IgD-negative memory B cell (primary cell): ENCODE results near the gene DAG1. TPM values are rescaled to one million over a fixed set of nuclear protein-coding genes. Genes with fewer than 3 reads are reported as not detected.
A peak's percentile ranks its signal among the peaks of the same experiment; 100 is the strongest.
"Not testable (repeated sequence)": the region's sequence is repeated elsewhere in the genome, so short reads cannot be mapped to it uniquely, and the experiment has no call there.

ENCODE experiments used
- H3K27ac Mint-ChIP-seq, 3 donors: one replicate each; pipeline ENCODE4 v1.8.0; 2020 to 2022; ENCODE audit warnings: mild to moderate bottlenecking in 3 of 3, mixed read lengths in 3 of 3, moderate library complexity in 1 of 3
- H3K27me3 Mint-ChIP-seq: one replicate; pipeline ENCODE4 v1.8.0; 2021; ENCODE audit warnings: mixed read lengths
- H3K36me3 Mint-ChIP-seq: one replicate; pipeline ENCODE4 v1.8.0; 2020; ENCODE audit warnings: mild to moderate bottlenecking, mixed read lengths
- H3K4me1 Mint-ChIP-seq, 3 donors: one replicate each; pipeline ENCODE4 v1.8.0; 2020 to 2022; ENCODE audit warnings: mixed read lengths in 3 of 3, mild to moderate bottlenecking in 1 of 3
- H3K4me3 Mint-ChIP-seq, 4 donors: one replicate each; pipeline ENCODE4 v1.8.0; 2020 to 2022; ENCODE audit warnings: mild to moderate bottlenecking in 4 of 4, mixed read lengths in 4 of 4, moderate library complexity in 3 of 4
- H3K9me3 Mint-ChIP-seq, 3 donors: one replicate each; pipeline ENCODE4 v1.8.0; 2020 to 2021; ENCODE audit warnings: mixed read lengths in 3 of 3, mild to moderate bottlenecking in 1 of 3
- polyA plus RNA-seq: library from polyadenylated mRNA; unstranded; fragments of 300-500 nt; fragmentation: Illumina TruSeq; gene quantifications from one replicate; pipeline ENCODE4 v1.2.3, GENCODE V29; 2021

The DAG1 gene
- polyA plus RNA-seq, 1 donor from 2014 or later: 8.9 TPM

DNA sequence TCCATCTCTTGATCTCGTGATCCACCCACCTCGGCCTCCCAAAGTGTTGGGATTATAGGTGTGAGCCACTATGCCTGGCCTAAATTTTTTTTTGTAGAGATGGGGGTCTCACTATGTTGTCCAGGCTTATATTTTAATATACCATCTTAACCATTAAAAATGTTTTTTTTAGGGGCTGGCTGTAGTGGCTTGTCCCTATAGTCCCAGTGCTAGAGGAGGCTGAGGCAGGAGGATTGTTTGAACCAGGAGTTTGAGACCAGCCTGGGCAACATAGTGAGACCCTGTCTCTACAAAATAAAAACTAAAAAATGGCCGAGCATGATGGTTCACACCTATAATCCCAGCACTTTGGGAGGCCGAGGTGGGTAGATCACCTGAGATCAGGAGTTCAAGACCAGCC, 26.8 kb downstream of the DAG1 start:
- not testable (repeated sequence) for H3K4me3 Mint-ChIP-seq, H3K27ac Mint-ChIP-seq, H3K36me3 Mint-ChIP-seq, H3K9me3 Mint-ChIP-seq, H3K27me3 Mint-ChIP-seq
- peaks cover 6 to 19% (median 16%) of the 10 kb centered on the region in 3 donors for H3K4me1 Mint-ChIP-seq

DNA sequence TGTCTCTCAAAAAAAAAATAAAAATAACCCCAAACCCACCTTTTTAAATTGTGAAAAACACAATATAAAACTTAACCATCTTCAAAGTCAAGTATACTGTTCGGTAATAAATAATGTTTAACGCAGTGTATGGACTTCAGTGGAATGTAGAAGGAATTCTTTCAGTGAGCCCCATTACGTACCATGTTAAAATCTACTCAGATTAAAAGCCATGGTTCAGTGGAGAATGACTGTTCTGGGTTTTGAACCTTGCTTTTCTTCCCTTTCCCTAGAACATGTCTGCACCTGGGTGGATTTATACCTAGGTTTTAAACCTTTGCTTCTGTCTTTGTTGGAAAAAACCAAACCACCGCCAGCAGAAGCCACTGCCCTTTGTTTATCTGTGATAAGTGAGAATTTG, 27.5 kb downstream of the DAG1 start:
- Mint-ChIP-seq H3K36me3 (peaks cover 8% of the 10 kb centered on the region), H3K27me3 (no peaks in the 10 kb centered on the region), H3K27ac (no peak overlapping the region), H3K9me3 (no peaks in the 10 kb centered on the region), H3K4me3 (no peak overlapping the region), H3K4me1 (peaks cover 9 to 19% (median 16%) of the 10 kb centered on the region in 3 donors)

DNA sequence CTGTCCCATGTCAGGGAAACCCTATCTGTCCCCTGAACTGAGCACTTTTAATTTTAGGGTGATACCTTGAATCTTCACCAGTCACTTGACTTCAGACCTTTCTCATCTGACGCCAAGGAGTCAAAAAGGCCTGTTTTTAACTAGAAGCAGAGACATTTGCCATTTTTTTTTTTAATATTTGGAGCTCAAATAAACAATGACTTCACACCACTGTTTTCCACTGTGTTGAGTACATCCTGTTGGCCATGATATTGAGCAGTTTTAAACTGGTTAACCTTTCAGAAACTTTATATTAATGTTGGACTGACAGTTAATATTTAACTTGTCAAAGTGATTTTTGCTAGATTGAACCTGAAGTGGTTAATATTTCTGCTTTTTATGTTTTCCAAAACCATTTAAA, 28.2 kb downstream of the DAG1 start:
- no peaks in the 10 kb centered on the region for H3K27me3 Mint-ChIP-seq
- H3K27ac Mint-ChIP-seq: no peak overlapping the region
- no peaks in the 10 kb centered on the region for H3K9me3 Mint-ChIP-seq
- no peak overlapping the region for H3K4me3 Mint-ChIP-seq
- peaks cover 9% of the 10 kb centered on the region for H3K36me3 Mint-ChIP-seq
- H3K4me1 Mint-ChIP-seq: peaks cover 13 to 19% (median 16%) of the 10 kb centered on the region in 3 donors

DNA sequence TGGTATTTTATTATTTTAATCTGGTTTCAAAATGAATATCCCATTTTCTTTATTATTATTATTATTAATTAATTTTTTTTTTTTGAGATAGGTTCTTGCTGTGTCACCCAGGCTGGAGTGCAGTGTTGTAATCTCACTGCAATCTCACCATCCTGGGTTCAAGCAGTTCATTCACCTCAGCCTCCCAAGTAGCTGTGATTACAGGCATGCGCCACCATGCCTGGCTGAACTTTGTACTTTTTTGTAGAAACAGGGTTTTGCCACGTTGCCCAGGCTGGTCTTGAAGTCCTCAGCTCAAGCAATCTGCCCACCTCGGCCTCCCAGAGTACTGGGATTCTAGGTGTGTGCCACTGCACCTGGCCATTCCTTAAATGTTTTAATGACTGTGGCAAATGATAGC, 28.6 kb downstream of the DAG1 start:
- no peaks in the 10 kb centered on the region for H3K27me3 Mint-ChIP-seq
- no peak overlapping the region for H3K4me3 Mint-ChIP-seq
- peaks cover 11% of the 10 kb centered on the region for H3K36me3 Mint-ChIP-seq
- no peak overlapping the region for H3K27ac Mint-ChIP-seq
- no peaks in the 10 kb centered on the region for H3K9me3 Mint-ChIP-seq
- H3K4me1 Mint-ChIP-seq: peaks cover 13 to 18% (median 15%) of the 10 kb centered on the region in 3 donors

DNA sequence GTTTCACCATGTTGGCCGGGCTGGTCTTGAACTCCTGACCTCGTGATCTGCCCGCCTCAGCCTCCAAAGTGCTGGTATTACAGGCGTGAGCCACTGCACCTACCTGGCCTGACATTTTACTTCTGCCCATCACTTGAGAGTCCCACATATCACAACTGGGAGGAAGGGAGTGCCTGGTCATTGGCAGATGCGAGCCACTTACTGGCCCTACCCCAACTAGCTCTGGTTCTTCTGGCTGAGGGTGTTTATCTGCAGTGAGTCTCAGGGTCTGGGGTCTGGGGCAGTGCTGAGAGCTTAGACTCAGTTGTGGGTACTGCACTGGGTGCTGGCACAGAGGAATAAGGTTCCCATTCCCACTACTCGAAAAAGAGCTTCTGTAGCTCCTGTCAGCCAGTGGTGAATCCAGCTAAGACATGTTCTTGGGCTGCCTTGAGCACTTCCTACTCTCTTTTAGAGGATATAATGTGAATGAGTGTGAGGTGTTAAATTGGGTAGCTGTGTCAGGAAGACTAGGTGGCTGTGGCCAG, 30.2 kb downstream of the DAG1 start:
- H3K4me3 Mint-ChIP-seq: no peak overlapping the region
- peaks cover 11% of the 10 kb centered on the region for H3K36me3 Mint-ChIP-seq
- H3K4me1 Mint-ChIP-seq: peaks cover 6 to 12% (median 12%) of the 10 kb centered on the region in 3 donors
- no peak overlapping the region for H3K27ac Mint-ChIP-seq
- no peaks in the 10 kb centered on the region for H3K9me3 Mint-ChIP-seq
- H3K27me3 Mint-ChIP-seq: no peaks in the 10 kb centered on the region

DNA sequence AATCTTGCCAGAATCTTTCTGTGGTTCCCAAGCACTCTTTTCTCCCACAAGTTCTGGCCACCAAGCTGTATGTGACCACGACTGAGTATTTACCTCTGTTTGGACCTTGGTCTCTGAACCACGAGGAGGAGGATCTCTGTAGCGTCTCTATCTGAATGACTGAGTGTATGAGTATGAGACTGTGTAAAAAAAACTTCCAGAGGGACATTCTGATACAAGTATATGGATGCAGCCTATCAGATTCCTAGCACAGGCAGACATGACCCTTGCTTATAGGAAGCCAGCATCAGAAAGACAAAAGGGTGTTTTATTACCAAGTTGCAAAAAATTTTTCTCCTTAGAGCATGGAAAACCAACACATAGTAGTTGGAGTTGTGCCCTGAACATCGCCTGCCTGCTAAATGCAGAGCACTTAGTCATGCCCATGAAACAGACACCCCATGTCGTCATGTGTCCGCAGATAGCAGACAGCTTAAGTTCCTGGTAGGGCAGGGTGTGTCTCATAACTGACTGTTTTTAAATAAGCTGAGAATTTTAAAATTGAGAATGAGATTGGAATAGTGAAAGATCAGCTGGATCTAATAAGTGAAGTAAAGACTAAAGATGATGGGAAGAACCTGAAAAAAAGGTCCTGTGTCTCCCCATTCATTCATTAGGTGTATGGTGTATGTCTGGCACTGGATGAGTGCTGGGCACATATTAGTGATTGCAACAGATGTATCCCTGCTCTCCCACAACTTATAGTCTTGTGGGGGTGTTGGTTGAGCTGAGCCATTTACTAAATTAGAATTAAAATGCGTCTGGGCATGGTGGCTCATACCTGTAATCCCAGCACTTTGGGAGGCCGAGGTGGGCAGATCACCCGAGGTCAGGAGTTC, 30.9 kb downstream of the DAG1 start:
- H3K4me1 Mint-ChIP-seq: peaks cover 6 to 12% (median 10%) of the 10 kb centered on the region in 3 donors
- H3K9me3 Mint-ChIP-seq: no peaks in the 10 kb centered on the region
- peaks cover 11% of the 10 kb centered on the region for H3K36me3 Mint-ChIP-seq
- H3K4me3 Mint-ChIP-seq: no peak overlapping the region
- no peaks in the 10 kb centered on the region for H3K27me3 Mint-ChIP-seq
- no peak overlapping the region for H3K27ac Mint-ChIP-seq

DNA sequence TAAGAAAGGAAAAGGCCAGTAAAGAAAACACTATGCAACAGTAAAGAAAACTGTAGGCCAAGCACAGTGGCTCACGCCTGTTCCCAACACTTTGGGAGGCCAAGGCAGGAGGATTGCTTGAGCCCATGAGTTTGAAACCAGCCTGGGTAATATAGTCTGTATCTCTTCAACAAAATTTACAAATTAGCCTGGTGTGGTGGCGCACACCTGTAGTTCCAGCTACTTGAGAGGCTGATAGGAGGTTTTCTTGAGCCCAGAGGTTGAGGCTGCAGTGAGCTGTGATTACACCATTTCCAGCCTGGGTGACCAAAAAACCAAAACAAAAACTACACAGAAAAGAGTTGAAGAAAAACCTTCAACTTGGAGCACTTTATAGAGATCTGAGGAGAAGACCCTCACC, 31.8 kb downstream of the DAG1 start:
- Mint-ChIP-seq H3K4me3 (no peak overlapping the region), H3K36me3 (peaks cover 11% of the 10 kb centered on the region), H3K4me1 (peaks cover 6 to 16% (median 11%) of the 10 kb centered on the region in 3 donors), H3K9me3 (no peaks in the 10 kb centered on the region), H3K27ac (no peak overlapping the region), H3K27me3 (no peaks in the 10 kb centered on the region)

DNA sequence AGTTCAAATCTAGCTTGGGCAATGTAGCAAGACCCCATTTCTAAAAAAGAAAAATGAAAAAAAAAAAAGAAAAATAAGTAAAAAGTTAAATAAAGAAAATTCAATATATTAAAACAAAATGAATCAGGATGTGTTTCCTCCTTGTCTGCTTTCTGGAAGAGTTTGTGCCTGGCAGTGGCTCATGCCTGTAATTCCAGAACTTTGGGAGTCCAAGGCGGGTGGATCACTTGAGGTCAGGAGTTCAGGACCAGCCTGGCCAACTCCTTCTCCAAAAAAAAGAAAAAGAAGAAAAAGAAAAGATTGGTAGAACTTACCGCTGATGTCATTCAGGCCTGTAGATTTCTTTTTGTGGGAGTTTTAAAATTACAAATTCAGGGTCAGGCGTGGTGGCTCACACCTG, 36.8 kb downstream of the DAG1 start:
- no peaks in the 10 kb centered on the region for H3K9me3 Mint-ChIP-seq
- peaks cover 7% of the 10 kb centered on the region for H3K36me3 Mint-ChIP-seq
- no peak overlapping the region for H3K27ac Mint-ChIP-seq
- H3K27me3 Mint-ChIP-seq: no peaks in the 10 kb centered on the region
- no peak overlapping the region for H3K4me3 Mint-ChIP-seq
- peaks cover 9 to 13% (median 9%) of the 10 kb centered on the region in 3 donors for H3K4me1 Mint-ChIP-seq

DNA sequence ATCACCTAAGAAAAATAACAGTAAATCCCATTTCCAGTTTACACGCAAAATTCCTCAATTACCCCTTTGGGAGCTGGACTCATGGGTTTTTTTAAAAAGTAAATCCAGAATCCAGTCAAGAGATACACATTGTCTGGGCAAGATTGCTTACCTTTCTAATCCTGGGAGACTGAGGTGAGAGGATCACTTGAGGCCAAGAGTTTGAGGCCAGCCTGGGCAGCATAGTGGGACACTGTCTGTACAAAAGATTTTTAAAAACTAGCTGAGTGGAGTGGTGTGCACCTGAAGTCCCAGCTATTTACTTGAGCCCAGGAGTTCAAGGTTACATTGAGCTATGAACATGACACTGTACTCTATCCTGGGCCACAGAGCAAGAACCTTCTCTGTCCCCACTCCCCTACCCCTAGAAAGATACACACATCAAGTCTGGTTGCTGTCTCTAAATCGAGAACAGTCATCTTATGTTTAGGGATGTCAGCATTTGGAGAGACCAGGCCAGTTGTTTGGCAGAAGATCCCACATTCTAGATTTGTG, 39.0 kb downstream of the DAG1 start:
- Mint-ChIP-seq H3K4me1 (peaks cover 6 to 11% (median 7%) of the 10 kb centered on the region in 3 donors), H3K9me3 (no peaks in the 10 kb centered on the region), H3K27me3 (no peaks in the 10 kb centered on the region), H3K36me3 (peaks cover 3% of the 10 kb centered on the region), H3K27ac (peak overlapping the region in 1 of 3 donors; percentile 33), H3K4me3 (no peak overlapping the region)

DNA sequence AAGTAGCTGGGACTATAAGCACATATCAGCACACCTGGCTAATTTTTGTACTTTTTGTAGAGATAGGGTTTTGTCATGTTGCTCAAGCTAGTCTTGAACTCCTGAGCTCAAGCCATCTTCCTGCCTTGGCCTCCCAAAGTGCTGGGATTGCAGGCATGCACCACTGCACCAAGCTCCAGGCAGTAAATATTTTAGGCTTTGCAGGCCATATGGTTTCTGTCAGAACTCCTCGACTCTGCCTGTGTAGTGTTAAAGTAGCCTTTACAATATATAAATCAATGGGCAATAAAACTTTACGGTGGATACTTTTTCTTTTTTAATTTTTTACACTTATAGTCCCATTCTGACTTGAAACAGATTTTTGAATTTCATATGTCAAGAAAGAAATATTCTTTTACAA, 41.6 kb downstream of the DAG1 start:
- no peak overlapping the region for H3K4me3 Mint-ChIP-seq
- H3K27ac Mint-ChIP-seq: no peak overlapping the region
- H3K27me3 Mint-ChIP-seq: no peaks in the 10 kb centered on the region
- H3K36me3 Mint-ChIP-seq: peaks cover 3% of the 10 kb centered on the region
- no peaks in the 10 kb centered on the region for H3K9me3 Mint-ChIP-seq
- peaks cover under 1 to 11% (median 9%) of the 10 kb centered on the region in 3 donors for H3K4me1 Mint-ChIP-seq

DNA sequence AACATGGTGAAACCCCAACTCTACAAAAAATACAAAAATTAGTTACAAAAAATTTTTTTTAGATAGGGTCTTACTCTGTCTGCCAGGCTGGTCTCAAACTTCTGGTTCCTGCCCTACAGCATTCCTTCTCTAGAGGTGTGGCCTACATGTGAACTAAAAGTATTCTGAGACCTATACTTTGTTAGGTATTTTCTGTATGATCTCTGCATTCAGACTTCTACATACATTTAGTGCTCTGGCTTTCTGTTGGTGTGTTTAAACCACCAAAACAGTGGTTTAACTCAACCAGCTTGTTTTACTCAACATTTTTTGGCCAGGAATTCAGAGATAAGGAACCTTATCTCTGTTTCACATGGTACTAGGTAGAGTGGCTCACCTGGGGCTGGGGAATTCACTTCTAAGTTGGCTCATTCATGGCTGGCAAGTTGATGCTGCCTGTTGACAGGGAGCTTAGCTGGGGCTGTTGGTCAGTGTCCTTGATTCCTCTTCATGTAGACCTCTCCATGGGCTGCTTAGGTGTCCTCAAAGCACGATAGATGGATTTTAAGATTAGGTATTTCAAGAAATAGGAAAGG, 42.8 kb downstream of the DAG1 start:
- H3K36me3 Mint-ChIP-seq: peaks cover 3% of the 10 kb centered on the region

DNA sequence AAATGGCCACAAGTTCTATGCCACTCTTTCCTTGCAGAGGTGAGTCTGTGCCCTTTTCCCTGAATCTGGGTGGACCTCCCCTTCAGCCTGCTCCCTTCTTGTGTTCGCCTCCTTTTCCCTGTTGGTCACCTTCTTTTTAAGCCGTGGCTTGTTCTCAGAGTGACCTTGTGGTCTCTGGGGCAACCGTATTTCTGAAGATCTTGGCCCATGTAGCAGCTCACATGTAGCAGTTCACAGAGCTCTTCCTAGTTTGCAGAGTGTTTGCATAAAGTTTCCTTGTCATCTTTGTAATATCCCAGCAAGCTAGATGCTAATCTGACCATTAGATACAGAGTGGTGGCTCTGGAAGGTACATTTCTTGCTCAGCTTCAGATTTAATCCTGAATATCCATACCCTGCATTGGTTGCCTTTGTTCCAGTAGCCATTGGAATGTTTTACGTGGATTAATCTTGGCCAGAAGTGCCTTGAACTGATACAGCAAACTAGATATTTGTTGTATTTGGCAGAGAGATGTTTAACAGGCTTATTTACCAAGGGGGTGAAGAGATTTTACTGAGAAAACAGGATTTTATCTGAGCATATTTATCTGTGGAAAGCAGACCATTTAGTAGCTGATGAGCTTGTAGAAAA, 43.5 kb downstream of the DAG1 start:
- H3K4me1 Mint-ChIP-seq: peaks cover 0 to 4% (median 3%) of the 10 kb centered on the region in 3 donors
- H3K9me3 Mint-ChIP-seq: no peaks in the 10 kb centered on the region
- H3K36me3 Mint-ChIP-seq: peaks cover 3% of the 10 kb centered on the region
- H3K27me3 Mint-ChIP-seq: no peaks in the 10 kb centered on the region
- no peak overlapping the region for H3K4me3 Mint-ChIP-seq
- no peak overlapping the region for H3K27ac Mint-ChIP-seq

More for the DNA sequence above, 42.8 kb downstream of the DAG1 start:
- Mint-ChIP-seq H3K4me1 (peaks cover 0 to 5% (median 4%) of the 10 kb centered on the region in 3 donors), H3K9me3 (no peaks in the 10 kb centered on the region), H3K27ac (no peak overlapping the region), H3K4me3 (no peak overlapping the region), H3K27me3 (no peaks in the 10 kb centered on the region)

DNA sequence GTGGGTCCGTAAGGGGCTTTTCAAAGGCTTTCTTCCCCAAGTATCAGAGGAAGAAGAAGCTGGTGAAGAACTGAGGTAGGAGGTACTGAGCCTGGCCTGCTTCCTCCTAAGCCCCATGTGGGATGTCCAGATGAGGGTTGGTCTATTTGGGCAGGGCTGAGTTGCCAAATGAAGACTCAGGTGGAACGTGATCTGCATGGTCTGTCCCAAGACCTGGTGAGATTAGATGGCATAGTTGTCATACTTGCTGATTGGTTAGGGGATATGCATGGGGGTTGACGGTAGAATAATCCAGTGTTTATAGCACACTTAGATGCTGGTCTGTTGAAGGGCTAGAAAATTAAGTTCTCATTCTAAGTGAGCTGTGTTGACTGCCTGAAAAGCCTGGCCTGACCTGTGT, 47.9 kb downstream of the DAG1 start:
- no peak overlapping the region for H3K27ac Mint-ChIP-seq
- H3K9me3 Mint-ChIP-seq: no peaks in the 10 kb centered on the region
- peaks cover 4% of the 10 kb centered on the region for H3K36me3 Mint-ChIP-seq
- H3K4me1 Mint-ChIP-seq: peaks cover 0 to 9% (median 6%) of the 10 kb centered on the region in 3 donors
- no peaks in the 10 kb centered on the region for H3K27me3 Mint-ChIP-seq
- H3K4me3 Mint-ChIP-seq: no peak overlapping the region

DNA sequence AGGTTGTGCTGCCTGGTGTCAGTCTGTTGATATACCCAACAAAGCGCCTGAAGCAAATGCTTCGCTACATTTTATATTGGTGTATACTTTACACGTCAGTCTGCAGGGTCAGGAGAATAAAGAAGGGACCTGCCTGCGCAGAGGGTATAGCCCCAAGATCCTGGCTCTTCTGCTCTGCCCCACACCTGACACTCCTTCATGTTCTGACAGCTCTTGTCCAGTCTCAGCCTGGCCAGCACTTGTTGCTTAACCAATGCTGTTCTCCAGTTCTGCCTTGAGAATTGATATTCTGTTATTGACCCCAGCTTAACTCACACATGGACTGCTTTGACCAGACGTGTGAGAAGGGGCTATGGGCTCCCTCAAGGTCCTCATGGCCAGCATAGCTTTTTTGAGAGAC, 48.4 kb downstream of the DAG1 start:
- Mint-ChIP-seq H3K27ac (no peak overlapping the region), H3K27me3 (no peaks in the 10 kb centered on the region), H3K4me3 (no peak overlapping the region), H3K36me3 (peaks cover 4% of the 10 kb centered on the region), H3K4me1 (peaks cover 0 to 8% (median 6%) of the 10 kb centered on the region in 3 donors), H3K9me3 (no peaks in the 10 kb centered on the region)

DNA sequence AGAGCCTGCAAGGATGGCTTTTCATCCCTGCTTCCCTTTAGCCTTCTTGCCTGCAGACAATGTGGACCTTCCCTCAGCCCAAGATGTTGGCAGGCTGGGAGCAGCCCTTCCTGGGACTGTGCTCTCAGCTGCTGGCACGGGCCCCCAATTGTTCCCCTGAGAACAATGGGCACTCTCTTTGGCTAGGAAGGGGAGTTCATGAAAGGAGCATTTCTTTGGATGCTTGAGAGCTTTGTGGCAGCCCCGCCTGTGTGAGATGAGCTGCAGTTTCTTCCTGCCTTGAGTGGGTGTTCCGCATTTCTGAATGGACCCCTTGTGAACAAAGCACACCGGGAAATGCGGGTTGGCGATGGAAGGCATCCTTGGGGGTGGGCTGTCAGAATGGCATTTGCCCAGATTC, 49.2 kb downstream of the DAG1 start:
- Mint-ChIP-seq H3K4me3 (no peak overlapping the region), H3K4me1 (peaks cover 0 to 7% (median 6%) of the 10 kb centered on the region in 3 donors), H3K27me3 (no peaks in the 10 kb centered on the region), H3K36me3 (peaks cover 4% of the 10 kb centered on the region), H3K27ac (no peak overlapping the region), H3K9me3 (no peaks in the 10 kb centered on the region)
